PFSK-1 (cell line): ENCODE data around the gene KCNS3.

Experiments used
- POLR2AphosphoS5 ChIP-seq: IDR thresholded peaks from 2 replicates; pipeline ENCODE4 v1.6.1; 2012; ENCODE audit warnings: low read depth, mild to moderate bottlenecking, control low read depth, low read length, moderate library complexity
- TAF1 ChIP-seq: IDR thresholded peaks from 2 replicates; pipeline ENCODE4 v1.6.1; 2012; ENCODE audit warnings: low read length, control low read depth, borderline replicate concordance; ENCODE audit not compliant: insufficient read depth

DNA sequence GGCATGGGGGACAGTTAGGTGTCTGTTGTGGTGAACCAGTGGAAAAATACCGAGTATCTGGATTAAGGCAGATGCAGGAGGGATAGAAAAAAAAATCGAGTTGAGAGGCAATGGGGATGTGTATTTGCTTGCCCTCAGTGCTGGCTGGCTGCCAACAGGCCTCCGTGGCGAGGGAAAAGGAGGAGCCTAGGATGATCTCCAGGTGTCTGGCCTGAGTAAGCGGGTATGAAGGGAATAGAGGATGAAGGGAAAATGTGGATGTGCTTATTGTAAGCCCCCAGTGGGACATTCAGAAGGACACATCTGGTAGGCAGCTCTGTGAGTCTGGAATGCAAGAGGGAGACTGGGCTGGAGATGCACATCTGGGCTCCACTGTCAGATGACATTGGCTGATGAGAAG lies 22.8 kb downstream of the KCNS3 start:
- TF ChIP-seq TAF1 (no peak), POLR2AphosphoS5 (no peak)
